Sigmoid colon (tissue), 7 donors: ENCODE results near the gene ZNF133. TPM values are rescaled to one million over a fixed set of nuclear protein-coding genes. Genes with fewer than 3 reads are reported as not detected.
"Not testable (repeated sequence)": the region's sequence is repeated elsewhere in the genome, so short reads cannot be mapped to it uniquely, and the experiment has no call there.

Experiments
- DNase-seq: peaks from one replicate; pipeline ENCODE4 v3.0.0-alpha.2; 2019
- H3K27ac ChIP-seq, 4 donors: fragments of 200-600 bp; sonication (generic); one replicate each; pipeline ENCODE4 v1.5.1; 2016 to 2019; ENCODE audit warnings: mild to moderate bottlenecking in 1 of 4
- H3K27me3 ChIP-seq, 3 donors: fragments of 200-600 bp; sonication (generic); one replicate each; pipeline ENCODE4 v1.5.1; 2019; ENCODE audit warnings: mild to moderate bottlenecking in 1 of 3
- H3K36me3 ChIP-seq, 4 donors: fragments of 200-600 bp; sonication (generic); one replicate each; pipeline ENCODE4 v1.5.1; 2016 to 2019
- H3K4me1 ChIP-seq, 4 donors: fragments of 200-600 bp; sonication (generic); one replicate each; pipeline ENCODE4 v1.5.1; 2017 to 2019
- H3K4me3 ChIP-seq, 4 donors: fragments of 200-600 bp; sonication (generic); one replicate each; pipeline ENCODE4 v1.5.1; 2017 to 2019; ENCODE audit warnings: mild to moderate bottlenecking in 2 of 4, moderate library complexity in 1 of 4
- H3K9me3 ChIP-seq, 4 donors: fragments of 200-600 bp in 3 of 4; sonication (generic) in 3 of 4; one replicate each; pipeline versions ENCODE4 v1.5.1 to v1.6.1; 2013 to 2019
- EP300 ChIP-seq, 4 donors: sonication (generic); formaldehyde crosslinking; IDR thresholded peaks; one replicate each; pipeline ENCODE4 v1.6.1; 2017; ENCODE audit warnings: antibody characterized with exemption in 4 of 4
- POLR2A ChIP-seq, 2 donors: fragments of 450-650 bp; IDR thresholded peaks; one replicate each; pipeline ENCODE4 v1.6.1; 2016; ENCODE audit warnings: antibody characterized with exemption in 2 of 2, mild to moderate bottlenecking in 2 of 2, moderate library complexity in 2 of 2
- POLR2AphosphoS5 ChIP-seq, 4 donors: sonication (generic); formaldehyde crosslinking; IDR thresholded peaks; one replicate each; pipeline ENCODE4 v1.6.1; 2017; ENCODE audit warnings: antibody characterized with exemption in 4 of 4
- WGBS, 2 donors: extraction: QIAGEN DNeasy Blood & Tissue Kit; methylation state at CpG; one replicate each; pipeline ENCODE4 v1.1.7; 2013; 5-methylcytosine and 5-hydroxymethylcytosine counted together
- intact Hi-C: fragments of 100-400 bp; cut with DNase I; formaldehyde crosslinking; loops from one replicate; pipeline ENCODE4 v1.15.1; 2023
- polyA plus RNA-seq, 3 donors: library from polyadenylated mRNA; stranded (reverse); fragments of 200-250 nt; gene quantifications; one replicate each; pipeline ENCODE4 v1.2.3, GENCODE V29; 2013
- total RNA-seq, 4 donors: library from RNA; depleted of rRNA; stranded (reverse); fragments of >200 nt; gene quantifications; one replicate each; pipeline ENCODE4 v1.1.0, GENCODE V29; 2016
- TF ChIP-seq, protein P1 (sequence below), 4 experiments: fragments of 450-650 bp in 3 of 4; fragments of 200-600 bp in 1 of 4; IDR thresholded peaks; one replicate each; pipeline ENCODE4 v1.5.1; 2016 to 2019; ENCODE audit warnings: antibody characterized with exemption in 4 of 4, mild to moderate bottlenecking in 3 of 4, moderate library complexity in 2 of 4
- donor health status: healthy with polysubstance abuse.
- donor health status: Bipolar disorder and iron deficiency.
- donor health status: healthy.

The ZNF133 gene
- total and polyA plus RNA-seq, 7 donors: 4.8 to 20.3 (median 16.2) TPM

- peaks cover 0 to 7% (median 0%) of the 10 kb centered on the region in 3 donors for H3K27me3 ChIP-seq
- no peaks in the 10 kb centered on the region for H3K4me1 ChIP-seq
- H3K4me3 ChIP-seq: no peak overlapping the region
- intact Hi-C loops: no loop called here
- DNase-seq: no peak
- no peak overlapping the region for H3K27ac ChIP-seq
- 83 to 85% methylated on average over 2 of the region's 2 CpGs for WGBS, 2 donors
- no peaks in the 10 kb centered on the region for H3K36me3 ChIP-seq
- TF ChIP-seq EP300 (IDR thresholded peaks at IDR 0.05): no peak
- TF ChIP-seq POLR2AphosphoS5 (IDR thresholded peaks at IDR 0.05): no peak
- TF ChIP-seq POLR2A (IDR thresholded peaks at IDR 0.05): no peak
- TF ChIP-seq, protein P1, sequence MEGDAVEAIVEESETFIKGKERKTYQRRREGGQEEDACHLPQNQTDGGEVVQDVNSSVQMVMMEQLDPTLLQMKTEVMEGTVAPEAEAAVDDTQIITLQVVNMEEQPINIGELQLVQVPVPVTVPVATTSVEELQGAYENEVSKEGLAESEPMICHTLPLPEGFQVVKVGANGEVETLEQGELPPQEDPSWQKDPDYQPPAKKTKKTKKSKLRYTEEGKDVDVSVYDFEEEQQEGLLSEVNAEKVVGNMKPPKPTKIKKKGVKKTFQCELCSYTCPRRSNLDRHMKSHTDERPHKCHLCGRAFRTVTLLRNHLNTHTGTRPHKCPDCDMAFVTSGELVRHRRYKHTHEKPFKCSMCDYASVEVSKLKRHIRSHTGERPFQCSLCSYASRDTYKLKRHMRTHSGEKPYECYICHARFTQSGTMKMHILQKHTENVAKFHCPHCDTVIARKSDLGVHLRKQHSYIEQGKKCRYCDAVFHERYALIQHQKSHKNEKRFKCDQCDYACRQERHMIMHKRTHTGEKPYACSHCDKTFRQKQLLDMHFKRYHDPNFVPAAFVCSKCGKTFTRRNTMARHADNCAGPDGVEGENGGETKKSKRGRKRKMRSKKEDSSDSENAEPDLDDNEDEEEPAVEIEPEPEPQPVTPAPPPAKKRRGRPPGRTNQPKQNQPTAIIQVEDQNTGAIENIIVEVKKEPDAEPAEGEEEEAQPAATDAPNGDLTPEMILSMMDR (IDR thresholded peaks at IDR 0.05): no peak
- H3K9me3 ChIP-seq: no peaks in the 10 kb centered on the region
Observed at GRCh38 chr20:18271160-18271559, 17.2 kb upstream of the ZNF133 start.

DNA sequence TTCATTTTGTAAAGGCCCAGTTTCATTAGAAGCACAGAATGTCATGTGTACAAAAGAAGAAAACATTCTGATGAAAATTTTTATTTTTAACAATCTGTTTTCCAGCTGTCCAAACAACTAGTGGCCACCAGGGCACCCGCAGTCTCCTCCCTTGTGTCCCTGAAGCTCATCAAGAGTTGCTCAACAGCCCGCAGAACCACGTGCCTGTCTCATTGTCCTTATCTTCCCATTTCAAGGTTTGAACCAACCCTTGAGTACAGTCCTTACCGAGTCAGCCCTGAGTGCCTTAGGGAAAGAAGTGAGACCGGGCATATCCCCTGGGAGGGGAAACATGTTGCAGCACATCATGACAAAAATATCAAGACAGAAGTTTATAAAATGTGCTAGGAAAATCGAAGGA is 15.9 kb upstream of the ZNF133 start:
- peaks cover 0 to 13% (median 0%) of the 10 kb centered on the region in 3 donors for H3K27me3 ChIP-seq
- no peak for DNase-seq
- WGBS, 2 donors: 48 to 79% methylated on average over 6 of the region's 6 CpGs
- intact Hi-C loops: no loop called here
- H3K27ac ChIP-seq: no peak overlapping the region
- no peaks in the 10 kb centered on the region for H3K36me3 ChIP-seq
- H3K9me3 ChIP-seq: no peaks in the 10 kb centered on the region
- TF ChIP-seq POLR2AphosphoS5 (IDR thresholded peaks at IDR 0.05) (no peak), POLR2A (IDR thresholded peaks at IDR 0.05) (no peak), EP300 (IDR thresholded peaks at IDR 0.05) (no peak)
- TF ChIP-seq, protein P1 (IDR thresholded peaks at IDR 0.05): no peak
- no peaks in the 10 kb centered on the region for H3K4me1 ChIP-seq
- H3K4me3 ChIP-seq: no peak overlapping the region

DNA sequence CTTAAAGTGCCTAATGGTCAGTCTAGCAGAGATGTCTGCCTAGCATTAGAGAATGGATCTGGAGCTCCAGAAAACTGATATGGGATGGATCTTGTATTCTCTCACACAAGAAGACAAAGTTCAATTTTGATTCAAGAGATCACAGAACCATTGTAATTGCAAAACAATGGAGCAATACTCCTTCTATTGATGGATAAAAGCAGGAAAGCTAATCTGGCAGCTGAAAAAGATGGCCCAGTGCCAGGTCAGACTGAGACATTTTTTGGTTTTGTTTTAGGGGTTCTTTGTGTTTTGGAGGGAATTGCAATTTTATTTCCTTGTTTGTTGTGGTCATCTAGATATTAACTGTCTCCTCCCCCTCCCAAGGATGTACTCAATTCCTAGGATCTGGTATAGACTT is 14.6 kb upstream of the ZNF133 start:
- H3K4me3 ChIP-seq: no peak overlapping the region
- intact Hi-C loops: no loop called here
- no peak for DNase-seq
- H3K36me3 ChIP-seq: no peaks in the 10 kb centered on the region
- peaks cover 0 to 7% (median 0%) of the 10 kb centered on the region in 3 donors for H3K27me3 ChIP-seq
- H3K4me1 ChIP-seq: no peaks in the 10 kb centered on the region
- TF ChIP-seq POLR2A (IDR thresholded peaks at IDR 0.05) (no peak), POLR2AphosphoS5 (IDR thresholded peaks at IDR 0.05) (no peak), EP300 (IDR thresholded peaks at IDR 0.05) (no peak)
- TF ChIP-seq, protein P1 (IDR thresholded peaks at IDR 0.05): no peak
- H3K27ac ChIP-seq: no peak overlapping the region
- H3K9me3 ChIP-seq: no peaks in the 10 kb centered on the region

DNA sequence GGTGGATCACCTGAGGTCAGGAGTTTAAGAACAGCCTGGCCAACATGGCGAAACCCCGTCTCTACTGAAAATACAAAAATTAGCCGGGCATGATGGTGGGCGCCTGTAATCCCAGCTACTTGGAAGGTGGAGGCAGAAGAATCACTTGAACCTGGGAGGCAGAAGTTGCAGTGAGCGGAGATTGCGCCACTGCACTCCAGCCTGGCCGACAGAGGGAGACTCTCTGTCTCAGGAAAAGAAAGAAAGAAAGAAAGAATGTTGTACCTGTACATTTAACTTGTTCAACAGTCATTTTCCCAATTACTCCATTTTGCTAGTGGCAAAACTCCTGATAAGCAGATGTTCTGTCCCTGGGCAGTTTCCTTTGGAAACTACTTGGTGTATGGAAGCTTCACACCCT is 12.4 kb upstream of the ZNF133 start:
- 91 to 94% methylated on average over 7 of the region's 7 CpGs for WGBS, 2 donors
- H3K27ac ChIP-seq, H3K4me3 ChIP-seq, H3K9me3 ChIP-seq, DNase-seq, H3K4me1 ChIP-seq, H3K36me3 ChIP-seq: not testable (repeated sequence)
- H3K27me3 ChIP-seq: peaks cover 0 to 20% (median 0%) of the 10 kb centered on the region in 3 donors
- intact Hi-C loops: loop anchor here (5.0 kb wide), 1 partner anchor 769 kb away; no protein-coding TSS in a partner anchor

- Histone ChIP-seq H3K36me3 (no peaks in the 10 kb centered on the region), H3K27me3 (peaks cover 0 to 27% (median 0%) of the 10 kb centered on the region in 3 donors), H3K4me1 (no peaks in the 10 kb centered on the region), H3K9me3 (no peaks in the 10 kb centered on the region), H3K4me3 (no peak overlapping the region), H3K27ac (no peak overlapping the region)
- no peak for DNase-seq
- WGBS, 2 donors: 12 to 14% methylated on average over 12 of the region's 12 CpGs
- TF ChIP-seq POLR2AphosphoS5 (IDR thresholded peaks at IDR 0.05) (no peak), EP300 (IDR thresholded peaks at IDR 0.05) (no peak), POLR2A (IDR thresholded peaks at IDR 0.05) (no peak)
- TF ChIP-seq, protein P1 (IDR thresholded peaks at IDR 0.05): peak in 3 of 4 experiments; percentile 22 to 38 (median 32)
- intact Hi-C loops: loop anchor here (5.0 kb wide), 1 partner anchor 770 kb away; no protein-coding TSS in a partner anchor
Observed at GRCh38 chr20:18276821-18277220, 11.5 kb upstream of the ZNF133 start.
